LNCAP (cell line): ENCODE results near the gene CSNK1D.

Source experiments
- TF ChIP-seq, protein P1 (sequence below): fragments of 450-650 bp; IDR thresholded peaks from 2 replicates; pipeline ENCODE4 v1.5.1; 2017; ENCODE audit warnings: mild to moderate bottlenecking

CSNK1D gene

DNA sequence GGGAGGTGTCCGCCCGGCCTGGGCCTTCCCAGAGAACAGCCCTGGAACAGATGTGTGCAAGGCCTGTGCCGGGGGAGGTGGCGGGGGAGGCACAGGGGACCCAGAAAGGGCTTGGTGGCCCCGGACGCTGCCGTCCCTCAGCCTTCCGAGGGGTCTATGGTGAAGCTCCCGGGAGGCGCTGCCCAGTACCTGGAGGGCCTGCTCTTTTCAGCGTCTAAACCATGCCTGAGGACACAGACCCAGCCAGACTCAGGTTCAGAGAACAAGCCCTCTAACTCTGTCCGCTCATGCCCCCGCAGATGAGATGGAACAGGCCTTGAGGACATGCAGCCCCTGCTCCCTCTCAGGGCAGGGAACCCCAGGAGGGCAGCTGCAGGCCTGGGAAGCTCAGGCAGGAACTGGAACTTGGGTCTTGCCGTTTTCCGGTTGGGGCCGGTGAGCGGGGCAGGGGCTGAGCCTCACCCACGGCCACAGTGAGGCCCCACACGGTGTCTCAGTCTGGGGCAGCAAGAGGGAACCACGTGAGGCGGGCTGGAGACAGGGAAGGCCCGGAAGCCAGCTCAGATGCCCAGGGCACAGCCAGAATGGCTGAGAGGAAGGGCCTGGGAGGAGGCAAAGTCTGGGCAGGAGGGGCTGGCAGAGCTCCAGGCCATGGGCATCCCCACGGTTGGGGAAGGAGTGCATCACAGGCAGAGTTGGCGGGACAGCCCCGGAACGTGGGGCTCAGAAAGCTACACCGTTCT is 32.1 kb downstream of the CSNK1D start:
- TF ChIP-seq, protein P1, sequence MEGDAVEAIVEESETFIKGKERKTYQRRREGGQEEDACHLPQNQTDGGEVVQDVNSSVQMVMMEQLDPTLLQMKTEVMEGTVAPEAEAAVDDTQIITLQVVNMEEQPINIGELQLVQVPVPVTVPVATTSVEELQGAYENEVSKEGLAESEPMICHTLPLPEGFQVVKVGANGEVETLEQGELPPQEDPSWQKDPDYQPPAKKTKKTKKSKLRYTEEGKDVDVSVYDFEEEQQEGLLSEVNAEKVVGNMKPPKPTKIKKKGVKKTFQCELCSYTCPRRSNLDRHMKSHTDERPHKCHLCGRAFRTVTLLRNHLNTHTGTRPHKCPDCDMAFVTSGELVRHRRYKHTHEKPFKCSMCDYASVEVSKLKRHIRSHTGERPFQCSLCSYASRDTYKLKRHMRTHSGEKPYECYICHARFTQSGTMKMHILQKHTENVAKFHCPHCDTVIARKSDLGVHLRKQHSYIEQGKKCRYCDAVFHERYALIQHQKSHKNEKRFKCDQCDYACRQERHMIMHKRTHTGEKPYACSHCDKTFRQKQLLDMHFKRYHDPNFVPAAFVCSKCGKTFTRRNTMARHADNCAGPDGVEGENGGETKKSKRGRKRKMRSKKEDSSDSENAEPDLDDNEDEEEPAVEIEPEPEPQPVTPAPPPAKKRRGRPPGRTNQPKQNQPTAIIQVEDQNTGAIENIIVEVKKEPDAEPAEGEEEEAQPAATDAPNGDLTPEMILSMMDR, result no peak

DNA sequence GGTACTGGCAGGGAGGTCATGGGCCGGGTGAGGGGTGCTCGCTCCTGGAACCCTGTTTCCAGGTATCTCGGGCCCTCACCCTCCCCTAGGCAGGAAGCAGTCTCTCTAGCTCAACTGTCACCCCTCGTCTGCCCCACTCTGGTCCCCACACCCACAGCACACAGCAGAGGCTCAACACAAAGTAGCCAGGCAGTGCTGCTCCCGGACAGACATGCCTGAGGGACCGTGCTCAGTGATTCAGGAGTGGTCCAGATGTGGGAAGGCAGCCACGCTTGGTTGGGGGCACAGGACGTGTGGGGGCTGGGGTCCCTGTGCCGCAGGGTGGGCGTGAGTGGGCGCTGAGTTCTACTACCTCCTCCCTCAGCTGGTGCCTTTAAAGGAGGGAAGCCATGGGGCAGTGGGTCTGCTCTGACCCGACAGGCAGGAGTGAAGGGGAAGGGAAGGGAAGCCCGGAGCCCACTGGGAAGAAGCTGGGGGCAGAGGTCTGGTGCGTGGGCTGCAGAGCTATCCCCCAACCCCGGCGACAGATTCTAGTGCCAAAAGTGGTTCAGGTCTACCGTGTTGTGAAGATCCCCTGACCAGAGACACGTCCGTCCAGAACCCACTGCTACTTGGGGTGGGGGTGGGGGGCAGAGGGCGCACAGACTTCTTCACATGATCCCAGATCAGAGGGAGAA is 32.9 kb downstream of the CSNK1D start:
- TF ChIP-seq, protein P1, result no peak

DNA sequence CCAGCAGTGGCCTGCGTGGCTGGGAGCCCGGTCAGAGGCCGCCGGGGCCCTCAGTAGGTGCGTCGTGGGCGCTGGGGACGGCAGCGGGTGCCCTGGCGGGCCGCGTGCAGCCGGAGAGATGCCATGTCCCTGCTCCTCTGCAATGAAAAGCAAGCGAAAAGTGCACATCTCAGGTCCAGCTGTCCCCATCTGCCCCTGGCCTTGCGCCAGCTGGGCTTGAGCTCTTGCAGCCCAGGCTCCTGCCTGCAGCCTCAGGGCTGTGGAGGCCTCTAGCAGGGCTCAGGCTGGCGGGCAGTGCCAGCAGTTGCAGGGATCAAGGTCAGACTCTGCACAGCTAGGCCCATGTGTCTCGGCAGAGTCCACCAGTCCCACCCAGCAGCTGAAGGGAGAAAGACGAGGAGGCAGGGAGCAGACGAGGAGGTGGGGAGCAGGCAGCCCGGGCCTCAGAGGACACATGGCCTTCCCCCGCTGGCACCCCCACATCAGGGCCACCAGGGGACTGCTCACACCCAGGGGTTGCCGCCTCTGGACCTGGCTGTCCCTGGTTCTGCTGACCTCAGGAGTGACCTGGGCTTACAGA is 33.5 kb downstream of the CSNK1D start:
- TF ChIP-seq, protein P1, result no peak

DNA sequence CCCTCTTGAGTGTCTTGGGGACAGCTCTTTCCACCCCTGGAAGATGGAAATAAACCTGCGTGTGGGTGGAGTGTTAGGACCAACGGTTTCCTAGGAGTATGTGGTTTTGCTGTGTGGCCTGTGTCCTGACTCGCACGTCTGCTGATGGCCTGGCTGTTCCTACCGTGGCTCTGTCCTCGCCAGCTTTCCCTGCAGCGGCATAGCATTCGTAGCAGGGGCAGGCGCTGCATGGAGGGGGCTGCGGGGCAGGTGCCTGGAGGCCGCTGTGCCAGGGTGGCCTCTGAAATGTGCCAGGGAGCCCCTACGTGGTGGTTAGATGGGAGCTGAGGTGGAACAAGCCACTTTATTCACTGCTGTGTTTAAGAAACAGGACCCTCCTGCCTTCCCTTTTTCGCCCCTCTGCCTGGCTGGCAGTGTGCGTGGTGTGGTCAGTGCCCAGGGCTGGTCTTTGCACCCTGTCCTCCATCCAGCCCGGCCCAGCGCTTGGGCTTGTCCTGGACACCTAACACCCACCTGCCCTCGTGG is 34.0 kb downstream of the CSNK1D start:
- TF ChIP-seq, protein P1, result no peak

DNA sequence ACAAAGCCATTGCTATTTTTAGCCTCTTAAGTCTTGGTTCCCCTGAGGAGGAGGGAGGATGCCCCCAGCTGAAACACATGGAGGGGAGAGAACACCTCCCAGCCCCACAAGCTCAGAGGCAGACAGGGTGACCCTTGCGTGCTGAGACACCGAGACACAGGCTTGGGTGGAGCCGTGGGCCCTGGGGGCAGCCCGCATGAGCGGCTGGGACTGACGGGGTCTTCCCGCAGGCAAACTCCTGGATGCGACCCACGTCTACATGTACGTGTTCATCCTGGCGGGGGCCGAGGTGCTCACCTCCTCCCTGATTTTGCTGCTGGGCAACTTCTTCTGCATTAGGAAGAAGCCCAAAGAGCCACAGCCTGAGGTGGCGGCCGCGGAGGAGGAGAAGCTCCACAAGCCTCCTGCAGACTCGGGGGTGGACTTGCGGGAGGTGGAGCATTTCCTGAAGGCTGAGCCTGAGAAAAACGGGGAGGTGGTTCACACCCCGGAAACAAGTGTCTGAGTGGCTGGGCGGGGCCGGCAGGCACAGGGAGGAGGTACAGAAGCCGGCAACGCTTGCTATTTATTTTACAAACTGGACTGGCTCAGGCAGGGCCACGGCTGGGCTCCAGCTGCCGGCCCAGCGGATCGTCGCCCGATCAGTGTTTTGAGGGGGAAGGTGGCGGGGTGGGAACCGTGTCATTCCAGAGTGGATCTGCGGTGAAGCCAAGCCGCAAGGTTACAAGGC is 34.9 kb downstream of the CSNK1D start:
- TF ChIP-seq, protein P1, result no peak

DNA sequence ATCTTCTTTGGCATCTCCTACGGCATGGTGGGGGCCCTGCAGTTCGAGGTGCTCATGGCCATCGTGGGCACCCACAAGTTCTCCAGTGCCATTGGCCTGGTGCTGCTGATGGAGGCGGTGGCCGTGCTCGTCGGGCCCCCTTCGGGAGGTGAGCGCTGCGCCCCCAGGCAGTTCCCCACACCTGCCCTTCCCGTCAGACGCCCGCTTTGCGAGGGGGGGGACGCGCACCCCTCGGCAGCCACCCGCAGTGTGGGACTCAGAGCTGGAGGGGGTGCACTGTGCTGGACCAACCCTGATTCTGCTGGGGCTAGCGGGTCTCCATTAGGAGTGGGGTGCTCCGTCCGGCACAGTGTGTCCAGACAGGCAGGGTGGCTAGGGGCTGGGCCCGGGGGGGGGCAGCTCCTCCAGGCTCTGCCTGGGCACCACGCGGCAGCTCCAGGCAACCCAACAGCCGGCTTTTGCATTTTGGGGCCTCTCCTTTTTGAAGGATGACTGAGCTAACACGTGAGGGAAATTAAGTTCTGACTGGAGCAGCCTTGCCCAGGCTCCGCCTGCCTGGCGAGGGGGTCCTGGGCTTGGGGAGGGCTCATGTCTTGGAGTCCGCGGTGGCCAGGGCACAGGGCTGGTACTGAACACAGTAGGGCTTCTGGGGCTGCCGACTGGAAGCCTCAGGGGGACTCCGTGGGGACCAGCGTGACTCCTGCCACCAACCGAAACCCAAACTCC is 35.6 kb downstream of the CSNK1D start:
- TF ChIP-seq, protein P1, result no peak
